ENCODE data around the gene ANKRD23.

Gene ANKRD23

DNA sequence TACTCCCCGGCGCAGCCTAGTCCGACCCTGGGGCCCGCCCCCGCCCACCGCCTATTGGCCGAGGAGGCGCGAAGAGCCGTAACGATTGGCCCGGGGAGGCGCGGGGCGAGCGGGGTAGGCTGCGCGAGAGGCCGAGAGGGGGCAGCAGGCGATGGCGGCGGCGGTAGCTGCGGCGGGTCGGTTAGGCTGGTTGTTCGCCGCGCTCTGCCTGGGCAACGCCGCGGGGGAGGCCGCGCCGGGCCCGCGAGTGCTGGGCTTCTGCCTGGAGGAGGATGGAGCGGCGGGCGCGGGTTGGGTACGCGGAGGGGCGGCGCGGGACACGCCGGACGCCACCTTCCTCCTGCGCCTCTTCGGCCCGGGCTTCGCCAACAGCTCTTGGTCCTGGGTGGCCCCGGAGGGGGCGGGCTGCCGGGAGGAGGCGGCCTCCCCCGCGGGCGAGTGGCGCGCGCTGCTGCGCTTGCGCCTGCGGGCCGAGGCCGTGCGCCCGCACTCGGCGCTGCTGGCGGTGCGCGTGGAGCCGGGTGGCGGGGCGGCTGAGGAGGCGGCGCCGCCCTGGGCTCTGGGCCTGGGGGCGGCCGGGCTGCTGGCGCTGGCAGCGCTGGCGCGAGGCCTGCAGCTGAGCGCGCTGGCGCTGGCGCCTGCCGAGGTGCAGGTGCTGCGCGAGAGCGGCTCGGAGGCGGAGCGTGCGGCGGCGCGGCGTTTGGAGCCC, 27.5 kb downstream of the ANKRD23 start, which contains the start of gene CNNM3:
Gene CNNM3, plus strand, starts transcription at position 142 of the 709 bp plus-strand sequence. Its CDS starts 10 bp downstream, at position 152.
- peak within 1 kb of the TSS; percentile 97 for H3K27ac ChIP-seq (ENCODE audit: low read depth, low read length)
- H3K18ac ChIP-seq (ENCODE audit: low read length) = peak within 1 kb of the TSS; percentile 51
- no peak within 1 kb of the TSS for H2BK120ac ChIP-seq (ENCODE audit: low read depth, low read length)
- H3K79me2 ChIP-seq (ENCODE audit: control insufficient read depth, insufficient read depth, low read length) = peaks cover 33% of the 10 kb centered on the region
- WGBS (ENCODE audit: extremely low coverage, insufficient coverage, low lambda C conversion rate) = no CpG with 5 or more reads among the region's 103 CpGs
- H3K4me2 ChIP-seq (ENCODE audit: low read length) = peak within 1 kb of the TSS; percentile 99
- peak within 1 kb of the TSS; percentile 62 for H3K4me3 ChIP-seq (ENCODE audit: low read length)
- no peak within 1 kb of the TSS for H4K5ac ChIP-seq (ENCODE audit: low read length)
- no peak within 1 kb of the TSS for H2BK15ac ChIP-seq (replicated peaks; ENCODE audit: low read depth)
- H3K9ac ChIP-seq (ENCODE audit: low read length) = peak within 1 kb of the TSS; percentile 77
- H3K23ac ChIP-seq (ENCODE audit: low read length) = no peak within 1 kb of the TSS
- H3K4ac ChIP-seq (ENCODE audit: low read depth, low read length) = no peak within 1 kb of the TSS
- no peak within 1 kb of the TSS for H2AK5ac ChIP-seq (ENCODE audit: low read length)
- no peak within 1 kb of the TSS for H4K8ac ChIP-seq (ENCODE audit: low read depth, low read length)
- peaks cover 10% of the 10 kb centered on the region for H3K4me1 ChIP-seq (ENCODE audit: control insufficient read depth, low read depth, low read length)
- DNase-seq = peak; percentile 97
- H3K36me3 ChIP-seq (ENCODE audit: control insufficient read depth, insufficient read depth, low read length) = no peaks in the 10 kb centered on the region
- H3K27me3 ChIP-seq (ENCODE audit: insufficient read depth, low read length, poor library complexity) = no peaks in the 10 kb centered on the region
- peaks cover 18% of the 10 kb centered on the region for H3K79me1 ChIP-seq (ENCODE audit: low read length)
- H3K56ac ChIP-seq (ENCODE audit: low read length) = peak within 1 kb of the TSS; percentile 98
- no peak within 1 kb of the TSS for H2BK5ac ChIP-seq (ENCODE audit: low read length)

- peak; percentile 82 for DNase-seq
- Histone ChIP-seq H3K4ac (ENCODE audit: low read depth, low read length) (no peak overlapping the region), H2AK5ac (ENCODE audit: low read length) (no peak overlapping the region)
Observed at GRCh38 chr2:96815326-96816126, 28.3 kb downstream of the ANKRD23 start.

GRCh38 chr2:96813656-96814055, 30.2 kb downstream of the ANKRD23 start:
- Histone ChIP-seq H2BK15ac (replicated peaks; ENCODE audit: low read depth) (no peak overlapping the region), H2AK5ac (ENCODE audit: low read length) (no peak overlapping the region), H3K23ac (ENCODE audit: low read length) (no peak overlapping the region), H3K36me3 (ENCODE audit: control insufficient read depth, insufficient read depth, low read length) (peaks cover 2% of the 10 kb centered on the region), H3K18ac (ENCODE audit: low read length) (no peak overlapping the region), H3K27ac (ENCODE audit: low read depth, low read length) (no peak overlapping the region), H2BK120ac (ENCODE audit: low read depth, low read length) (no peak overlapping the region), H3K4me2 (ENCODE audit: low read length) (no peak overlapping the region), H3K56ac (ENCODE audit: low read length) (no peak overlapping the region), H4K8ac (ENCODE audit: low read depth, low read length) (no peak overlapping the region), H3K4ac (ENCODE audit: low read depth, low read length) (no peak overlapping the region), H3K4me3 (ENCODE audit: low read length) (no peak overlapping the region), H3K79me2 (ENCODE audit: control insufficient read depth, insufficient read depth, low read length) (peaks cover 13% of the 10 kb centered on the region), H3K9ac (ENCODE audit: low read length) (no peak overlapping the region), H4K5ac (ENCODE audit: low read length) (no peak overlapping the region), H3K27me3 (ENCODE audit: insufficient read depth, low read length, poor library complexity) (no peaks in the 10 kb centered on the region), H3K4me1 (ENCODE audit: control insufficient read depth, low read depth, low read length) (peaks cover 5% of the 10 kb centered on the region), H2BK5ac (ENCODE audit: low read length) (no peak overlapping the region), H3K79me1 (ENCODE audit: low read length) (peaks cover 4% of the 10 kb centered on the region)
- WGBS (ENCODE audit: extremely low coverage, insufficient coverage, low lambda C conversion rate) = no CpG with 5 or more reads among the region's 4 CpGs
- DNase-seq = no peak

More at GRCh38 chr2:96815326-96816126, 28.3 kb downstream of the ANKRD23 start:
- H3K36me3 ChIP-seq (ENCODE audit: control insufficient read depth, insufficient read depth, low read length) = no peaks in the 10 kb centered on the region
- H3K23ac ChIP-seq (ENCODE audit: low read length) = no peak overlapping the region
- no peaks in the 10 kb centered on the region for H3K27me3 ChIP-seq (ENCODE audit: insufficient read depth, low read length, poor library complexity)
- peak overlapping the region; percentile 38 for H3K9ac ChIP-seq (ENCODE audit: low read length)
- peak overlapping the region; percentile 9 for H3K4me3 ChIP-seq (ENCODE audit: low read length)
- H3K4me1 ChIP-seq (ENCODE audit: control insufficient read depth, low read depth, low read length) = peaks cover 10% of the 10 kb centered on the region
- no peak overlapping the region for H4K8ac ChIP-seq (ENCODE audit: low read depth, low read length)
- no peak overlapping the region for H2BK5ac ChIP-seq (ENCODE audit: low read length)
- H3K4me2 ChIP-seq (ENCODE audit: low read length) = peak overlapping the region; percentile 92
- no peak overlapping the region for H4K5ac ChIP-seq (ENCODE audit: low read length)
- H2BK120ac ChIP-seq (ENCODE audit: low read depth, low read length) = no peak overlapping the region
- peak overlapping the region; percentile 86 for H3K56ac ChIP-seq (ENCODE audit: low read length)
- H2BK15ac ChIP-seq (replicated peaks; ENCODE audit: low read depth) = no peak overlapping the region
- H3K79me1 ChIP-seq (ENCODE audit: low read length) = peaks cover 15% of the 10 kb centered on the region
- H3K27ac ChIP-seq (ENCODE audit: low read depth, low read length) = no peak overlapping the region
- no peak overlapping the region for H3K18ac ChIP-seq (ENCODE audit: low read length)
- no CpG with 5 or more reads among the region's 60 CpGs for WGBS (ENCODE audit: extremely low coverage, insufficient coverage, low lambda C conversion rate)
- peaks cover 26% of the 10 kb centered on the region for H3K79me2 ChIP-seq (ENCODE audit: control insufficient read depth, insufficient read depth, low read length)

GRCh38 chr2:96811917-96812316, 31.9 kb downstream of the ANKRD23 start:
- Histone ChIP-seq H2AK5ac (ENCODE audit: low read length) (no peak overlapping the region), H3K4ac (ENCODE audit: low read depth, low read length) (no peak overlapping the region), H2BK120ac (ENCODE audit: low read depth, low read length) (no peak overlapping the region), H3K27me3 (ENCODE audit: insufficient read depth, low read length, poor library complexity) (no peaks in the 10 kb centered on the region), H2BK15ac (replicated peaks; ENCODE audit: low read depth) (no peak overlapping the region), H3K9ac (ENCODE audit: low read length) (no peak overlapping the region), H3K79me1 (ENCODE audit: low read length) (no peaks in the 10 kb centered on the region), H3K79me2 (ENCODE audit: control insufficient read depth, insufficient read depth, low read length) (no peaks in the 10 kb centered on the region), H3K4me1 (ENCODE audit: control insufficient read depth, low read depth, low read length) (no peaks in the 10 kb centered on the region), H4K5ac (ENCODE audit: low read length) (no peak overlapping the region), H3K27ac (ENCODE audit: low read depth, low read length) (no peak overlapping the region), H3K4me3 (ENCODE audit: low read length) (no peak overlapping the region), H3K18ac (ENCODE audit: low read length) (no peak overlapping the region), H3K4me2 (ENCODE audit: low read length) (no peak overlapping the region), H3K56ac (ENCODE audit: low read length) (no peak overlapping the region), H3K23ac (ENCODE audit: low read length) (no peak overlapping the region), H3K36me3 (ENCODE audit: control insufficient read depth, insufficient read depth, low read length) (peaks cover 2% of the 10 kb centered on the region), H2BK5ac (ENCODE audit: low read length) (no peak overlapping the region), H4K8ac (ENCODE audit: low read depth, low read length) (no peak overlapping the region)
- WGBS (ENCODE audit: extremely low coverage, insufficient coverage, low lambda C conversion rate) = no CpG with 5 or more reads among the region's 3 CpGs
- no peak for DNase-seq

DNA sequence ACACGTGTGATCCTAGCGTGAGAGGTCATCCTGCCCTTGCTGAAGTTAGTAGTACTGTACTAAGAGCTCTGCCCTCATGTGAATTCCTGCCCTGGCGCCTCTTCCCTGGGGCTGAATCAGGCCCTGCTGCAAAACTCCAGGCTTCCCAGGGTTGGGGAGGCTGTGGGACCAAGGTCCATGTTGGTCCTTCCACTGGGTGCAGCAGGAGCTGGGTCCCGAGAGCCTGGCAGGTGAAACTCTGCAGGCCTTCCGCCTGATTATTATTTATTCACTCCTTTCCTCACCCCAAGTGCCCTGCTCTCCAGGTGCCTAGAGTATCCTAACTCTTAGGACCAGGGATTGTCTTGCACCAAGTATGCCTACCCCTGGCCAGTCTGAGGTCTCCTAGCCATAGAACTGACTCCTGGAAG, 33.0 kb downstream of the ANKRD23 start:
- H2BK5ac ChIP-seq (ENCODE audit: low read length) = no peak overlapping the region
- no peaks in the 10 kb centered on the region for H3K79me2 ChIP-seq (ENCODE audit: control insufficient read depth, insufficient read depth, low read length)
- no peaks in the 10 kb centered on the region for H3K4me1 ChIP-seq (ENCODE audit: control insufficient read depth, low read depth, low read length)
- no peaks in the 10 kb centered on the region for H3K79me1 ChIP-seq (ENCODE audit: low read length)
- peaks cover 2% of the 10 kb centered on the region for H3K36me3 ChIP-seq (ENCODE audit: control insufficient read depth, insufficient read depth, low read length)
- no peak overlapping the region for H3K4me3 ChIP-seq (ENCODE audit: low read length)
- no peak overlapping the region for H3K9ac ChIP-seq (ENCODE audit: low read length)
- H3K27ac ChIP-seq (ENCODE audit: low read depth, low read length) = no peak overlapping the region
- no peak for DNase-seq
- WGBS (ENCODE audit: extremely low coverage, insufficient coverage, low lambda C conversion rate) = no CpG with 5 or more reads among the region's 5 CpGs
- no peak overlapping the region for H2BK120ac ChIP-seq (ENCODE audit: low read depth, low read length)
- H3K4ac ChIP-seq (ENCODE audit: low read depth, low read length) = no peak overlapping the region
- H3K56ac ChIP-seq (ENCODE audit: low read length) = no peak overlapping the region
- no peak overlapping the region for H2BK15ac ChIP-seq (replicated peaks; ENCODE audit: low read depth)
- H3K18ac ChIP-seq (ENCODE audit: low read length) = no peak overlapping the region
- no peaks in the 10 kb centered on the region for H3K27me3 ChIP-seq (ENCODE audit: insufficient read depth, low read length, poor library complexity)
- H4K8ac ChIP-seq (ENCODE audit: low read depth, low read length) = no peak overlapping the region
- no peak overlapping the region for H4K5ac ChIP-seq (ENCODE audit: low read length)
- no peak overlapping the region for H3K23ac ChIP-seq (ENCODE audit: low read length)
- no peak overlapping the region for H2AK5ac ChIP-seq (ENCODE audit: low read length)
- H3K4me2 ChIP-seq (ENCODE audit: low read length) = no peak overlapping the region
